Thyroid gland (tissue), 4 donors: Measurements from ENCODE around the gene XRCC5. TPM values are rescaled to one million over a fixed set of nuclear protein-coding genes. Genes with fewer than 3 reads are reported as not detected.
A peak's percentile ranks its signal among the peaks of the same experiment; 100 is the strongest.

Experiments
- DNase-seq, 2 donors: peaks; one replicate each; pipeline ENCODE4 v3.0.0-alpha.2; 2019
- H3K27ac ChIP-seq, 3 donors: fragments of 200-600 bp; sonication (generic); 1 replicate in 2 of 3; 2 replicates in 1 of 3; pipeline ENCODE4 v1.5.1; 2016 to 2019; ENCODE audit warnings: mild to moderate bottlenecking in 1 of 3, moderate library complexity in 1 of 3
- H3K27me3 ChIP-seq: fragments of 200-600 bp; sonication (generic); one replicate; pipeline ENCODE4 v1.5.1; 2019
- H3K36me3 ChIP-seq, 2 donors: fragments of 200-600 bp; sonication (generic); one replicate each; pipeline ENCODE4 v1.5.1; 2016 to 2019
- H3K4me1 ChIP-seq, 2 donors: fragments of 200-600 bp; sonication (generic); one replicate each; pipeline ENCODE4 v1.5.1; 2017 to 2019
- H3K4me3 ChIP-seq, 3 donors: fragments of 200-600 bp; sonication (generic); replicated peaks in 1 of 3; 1 replicate in 2 of 3; 2 replicates in 1 of 3; pipeline ENCODE4 v1.5.1; 2016; ENCODE audit warnings: mild to moderate bottlenecking in 1 of 3
- H3K9me3 ChIP-seq: fragments of 200-600 bp; sonication (generic); one replicate; pipeline ENCODE4 v1.5.1; 2017
- POLR2A ChIP-seq, 2 donors: fragments of 450-650 bp; IDR thresholded peaks; one replicate each; pipeline ENCODE4 v1.6.1; 2017; ENCODE audit warnings: antibody characterized with exemption in 2 of 2, mild to moderate bottlenecking in 2 of 2, moderate library complexity in 1 of 2
- WGBS, 2 donors: methylation state at CpG; one replicate each; pipeline ENCODE4 v1.1.5; 2017; 5-methylcytosine and 5-hydroxymethylcytosine counted together
- intact Hi-C: fragments of 100-400 bp; cut with DNase I; formaldehyde crosslinking; loops from one replicate; pipeline ENCODE4 v1.15.1; 2023
- total RNA-seq, 4 donors: library from RNA; depleted of rRNA; stranded (reverse); fragments of >200 nt; gene quantifications; one replicate each; pipeline ENCODE4 v1.2.3, GENCODE V29; 2016
- TF ChIP-seq, protein P1 (sequence below), 6 experiments: fragments of 200-600 bp in 3 of 6; fragments of 450-650 bp in 3 of 6; sonication (generic) in 3 of 6; IDR thresholded peaks; one replicate each; pipeline ENCODE4 v1.5.1; 2016 to 2019; ENCODE audit warnings: antibody characterized with exemption in 6 of 6, mild to moderate bottlenecking in 2 of 6, inconsistent platforms in 1 of 6, moderate library complexity in 1 of 6

Gene XRCC5
- total RNA-seq, 4 donors from 2014 or later, result 185 to 240 (median 216) TPM

DNA sequence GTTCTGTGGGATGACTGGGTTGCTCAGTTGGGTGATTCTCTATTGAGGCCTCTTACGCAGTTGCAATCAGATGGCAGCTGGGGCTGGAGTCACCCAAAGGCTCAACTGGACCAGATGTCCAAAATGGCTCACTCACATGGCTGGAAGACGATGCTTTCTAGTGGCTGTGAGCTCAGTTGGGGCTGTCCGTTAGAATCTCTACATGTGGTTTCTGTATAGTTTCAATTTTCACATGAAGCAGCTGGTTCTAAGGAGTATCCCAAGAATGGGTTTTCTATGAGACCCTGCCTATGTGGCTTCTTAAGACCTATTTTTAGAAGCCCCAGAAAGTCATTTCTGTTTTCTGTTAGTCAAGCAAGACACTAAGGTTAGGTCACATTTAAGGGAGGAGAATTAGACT, 4.4 kb downstream of the XRCC5 start:
- no peak for DNase-seq
- Histone ChIP-seq H3K4me3 (no peak overlapping the region), H3K27ac (peak overlapping the region in 1 of 3 donors; percentile 20), H3K36me3 (peaks cover 12 to 21% of the 10 kb centered on the region in 2 donors), H3K9me3 (no peaks in the 10 kb centered on the region), H3K4me1 (peaks cover 24 to 30% of the 10 kb centered on the region in 2 donors), H3K27me3 (no peaks in the 10 kb centered on the region)
- intact Hi-C loops, result loop anchor here (5.0 kb wide), 1 partner anchor 294 kb away; no protein-coding TSS in a partner anchor
- TF ChIP-seq POLR2A (IDR thresholded peaks at IDR 0.05), result no peak
- TF ChIP-seq, protein P1, sequence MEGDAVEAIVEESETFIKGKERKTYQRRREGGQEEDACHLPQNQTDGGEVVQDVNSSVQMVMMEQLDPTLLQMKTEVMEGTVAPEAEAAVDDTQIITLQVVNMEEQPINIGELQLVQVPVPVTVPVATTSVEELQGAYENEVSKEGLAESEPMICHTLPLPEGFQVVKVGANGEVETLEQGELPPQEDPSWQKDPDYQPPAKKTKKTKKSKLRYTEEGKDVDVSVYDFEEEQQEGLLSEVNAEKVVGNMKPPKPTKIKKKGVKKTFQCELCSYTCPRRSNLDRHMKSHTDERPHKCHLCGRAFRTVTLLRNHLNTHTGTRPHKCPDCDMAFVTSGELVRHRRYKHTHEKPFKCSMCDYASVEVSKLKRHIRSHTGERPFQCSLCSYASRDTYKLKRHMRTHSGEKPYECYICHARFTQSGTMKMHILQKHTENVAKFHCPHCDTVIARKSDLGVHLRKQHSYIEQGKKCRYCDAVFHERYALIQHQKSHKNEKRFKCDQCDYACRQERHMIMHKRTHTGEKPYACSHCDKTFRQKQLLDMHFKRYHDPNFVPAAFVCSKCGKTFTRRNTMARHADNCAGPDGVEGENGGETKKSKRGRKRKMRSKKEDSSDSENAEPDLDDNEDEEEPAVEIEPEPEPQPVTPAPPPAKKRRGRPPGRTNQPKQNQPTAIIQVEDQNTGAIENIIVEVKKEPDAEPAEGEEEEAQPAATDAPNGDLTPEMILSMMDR (IDR thresholded peaks at IDR 0.05), result no peak
- WGBS, 2 donors, result 87 to 89% methylated on average over 3 of the region's 3 CpGs

- TF ChIP-seq, protein P1 (IDR thresholded peaks at IDR 0.05), result no peak
- no peak for TF ChIP-seq POLR2A (IDR thresholded peaks at IDR 0.05)
- H3K4me3 ChIP-seq, result no peak overlapping the region
- DNase-seq, result no peak
- 37 to 43% methylated on average over 4 of the region's 4 CpGs for WGBS, 2 donors
- intact Hi-C loops, result loop anchor here (5.0 kb wide), 1 partner anchor 293 kb away; no protein-coding TSS in a partner anchor
- peaks cover 24 to 33% of the 10 kb centered on the region in 2 donors for H3K4me1 ChIP-seq
- peaks cover 18 to 22% of the 10 kb centered on the region in 2 donors for H3K36me3 ChIP-seq
- H3K27me3 ChIP-seq, result no peaks in the 10 kb centered on the region
- peak overlapping the region in 1 of 3 donors; percentile 20 for H3K27ac ChIP-seq
- H3K9me3 ChIP-seq, result no peaks in the 10 kb centered on the region
Measured at GRCh38 chr2:216114382-216114713, 5.2 kb downstream of the XRCC5 start.

DNA sequence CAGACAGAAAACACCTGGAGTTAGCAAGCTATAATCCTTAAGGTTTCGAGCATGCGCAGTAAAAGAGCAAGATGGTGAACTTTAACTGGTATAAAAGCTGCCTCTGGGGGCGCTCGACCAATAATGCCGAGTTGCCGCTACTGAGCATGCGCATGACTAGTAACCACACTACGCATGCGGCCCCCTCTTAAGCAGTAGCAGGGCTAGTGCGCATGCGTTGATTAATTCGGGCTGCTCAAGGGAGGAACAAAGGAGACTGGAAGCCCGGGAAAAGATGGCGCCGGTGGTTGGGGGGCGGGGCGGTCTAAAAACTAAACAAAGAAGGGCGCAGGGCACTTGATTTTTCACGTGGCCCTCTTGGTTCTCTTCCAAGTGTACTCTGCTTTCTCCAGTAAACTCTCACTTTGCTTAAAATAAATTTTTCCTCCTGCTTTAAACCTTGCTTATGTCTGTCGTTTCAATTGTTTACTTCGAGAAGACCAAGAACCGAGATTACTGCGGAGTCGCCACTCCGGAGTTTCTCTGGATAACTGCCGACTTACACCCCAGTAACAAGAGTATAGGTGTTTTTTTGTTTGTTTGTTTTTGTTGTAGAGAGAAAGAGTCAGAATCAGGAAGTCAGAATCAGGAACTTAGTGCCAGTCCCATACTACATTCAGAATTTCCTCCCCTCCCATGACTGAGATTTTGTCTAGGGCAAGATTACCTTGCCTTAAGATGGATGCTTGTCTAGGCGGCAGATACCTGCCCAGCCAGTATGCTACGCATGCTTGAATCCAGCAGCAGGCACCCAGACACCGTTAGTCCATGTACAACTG, 5.8 kb downstream of the XRCC5 start:
- H3K4me3 ChIP-seq, result peak overlapping the region in 2 of 3 donors; percentile 19 to 61
- 5 to 6% methylated on average over 29 of the region's 29 CpGs for WGBS, 2 donors
- peaks cover 28 to 33% of the 10 kb centered on the region in 2 donors for H3K4me1 ChIP-seq
- H3K9me3 ChIP-seq, result no peaks in the 10 kb centered on the region
- TF ChIP-seq, protein P1 (IDR thresholded peaks at IDR 0.05), result peak; percentile 49 to 98 (median 89)
- TF ChIP-seq POLR2A (IDR thresholded peaks at IDR 0.05), result peak in 1 of 2 donors; percentile 74
- H3K27me3 ChIP-seq, result no peaks in the 10 kb centered on the region
- H3K36me3 ChIP-seq, result peaks cover 18 to 22% of the 10 kb centered on the region in 2 donors
- peak; percentile 98 to 99 for DNase-seq
- intact Hi-C loops, result loop anchor here (5.0 kb wide), 1 partner anchor 292 kb away; no protein-coding TSS in a partner anchor
- peak overlapping the region; percentile 75 to 89 (median 88) for H3K27ac ChIP-seq

DNA sequence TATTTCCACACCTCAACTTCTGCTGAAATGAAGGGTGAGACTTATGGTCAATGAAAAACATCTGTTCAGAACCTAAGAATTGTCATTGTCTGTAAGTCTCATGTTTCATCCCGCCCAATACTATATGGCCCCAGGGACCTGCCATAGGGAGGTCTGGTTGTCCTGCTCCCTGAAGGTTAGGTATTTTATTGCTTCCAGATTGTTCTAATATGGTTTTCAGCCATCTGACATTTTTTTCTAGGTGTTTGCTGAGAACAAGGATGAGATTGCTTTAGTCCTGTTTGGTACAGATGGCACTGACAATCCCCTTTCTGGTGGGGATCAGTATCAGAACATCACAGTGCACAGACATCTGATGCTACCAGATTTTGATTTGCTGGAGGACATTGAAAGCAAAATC, 7.3 kb downstream of the XRCC5 start:
- TF ChIP-seq, protein P1 (IDR thresholded peaks at IDR 0.05), result no peak
- no peak for TF ChIP-seq POLR2A (IDR thresholded peaks at IDR 0.05)
- no peak overlapping the region for H3K27ac ChIP-seq
- WGBS, 2 donors, result 90 to 100% methylated on average over 1 of the region's 1 CpG
- no peaks in the 10 kb centered on the region for H3K9me3 ChIP-seq
- no peak overlapping the region for H3K4me3 ChIP-seq
- intact Hi-C loops, result no loop called here
- no peaks in the 10 kb centered on the region for H3K27me3 ChIP-seq
- peaks cover 17 to 26% of the 10 kb centered on the region in 2 donors for H3K4me1 ChIP-seq
- DNase-seq, result no peak
- peaks cover 29% of the 10 kb centered on the region in 2 donors for H3K36me3 ChIP-seq
